ENCODE results near the gene LMAN2.
A peak's percentile ranks its signal among the peaks of the same experiment; 100 is the strongest.

The LMAN2 gene

DNA sequence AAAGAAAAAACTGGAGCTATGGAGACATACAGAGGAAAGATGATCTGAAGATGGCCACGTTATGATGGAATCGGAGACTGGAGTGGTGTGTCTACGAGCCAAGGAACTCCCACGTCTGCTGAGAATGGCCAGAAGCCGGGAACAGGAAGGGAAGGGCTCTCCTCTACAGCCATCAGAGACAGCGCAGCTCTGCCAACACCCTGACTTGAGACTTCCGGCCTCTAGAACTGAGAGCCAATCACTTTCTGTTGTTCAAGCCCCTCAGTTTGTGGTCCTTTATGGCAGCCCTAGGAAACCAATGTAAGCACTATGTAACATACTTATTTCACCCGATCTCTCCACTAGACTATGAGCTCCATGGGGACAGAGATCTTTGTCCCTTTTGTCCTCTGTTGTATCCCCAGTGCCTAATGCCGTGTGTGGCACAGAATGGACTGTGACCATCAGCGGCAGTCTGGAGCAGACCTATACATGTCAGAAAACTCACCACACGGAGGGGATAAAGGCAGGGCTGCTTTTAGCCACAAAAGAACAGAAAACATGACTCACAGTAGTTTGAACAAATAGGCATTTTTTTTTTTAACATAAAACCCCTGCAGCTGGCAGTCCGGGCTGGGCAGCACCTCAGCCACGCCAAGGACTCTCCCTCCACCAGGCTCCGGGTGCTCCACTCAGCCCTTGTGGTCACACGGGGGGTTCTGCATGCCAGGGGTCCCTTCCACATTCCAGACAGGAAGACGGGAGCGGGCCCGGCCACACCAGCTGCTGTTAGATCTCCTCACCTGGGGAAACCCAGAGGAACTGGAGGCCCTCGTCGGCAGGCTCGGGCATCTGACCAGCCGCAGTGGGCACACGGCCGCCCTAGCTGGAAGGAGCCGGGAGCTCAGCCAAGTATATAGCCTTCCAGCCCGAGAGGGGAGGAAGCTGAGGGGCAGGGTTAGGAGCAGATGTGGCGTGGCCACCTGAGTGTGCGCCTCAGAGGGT, 23.6 kb downstream of the LMAN2 start:
- no peak for DNase-seq (ENCODE audit: low spot score)

DNA sequence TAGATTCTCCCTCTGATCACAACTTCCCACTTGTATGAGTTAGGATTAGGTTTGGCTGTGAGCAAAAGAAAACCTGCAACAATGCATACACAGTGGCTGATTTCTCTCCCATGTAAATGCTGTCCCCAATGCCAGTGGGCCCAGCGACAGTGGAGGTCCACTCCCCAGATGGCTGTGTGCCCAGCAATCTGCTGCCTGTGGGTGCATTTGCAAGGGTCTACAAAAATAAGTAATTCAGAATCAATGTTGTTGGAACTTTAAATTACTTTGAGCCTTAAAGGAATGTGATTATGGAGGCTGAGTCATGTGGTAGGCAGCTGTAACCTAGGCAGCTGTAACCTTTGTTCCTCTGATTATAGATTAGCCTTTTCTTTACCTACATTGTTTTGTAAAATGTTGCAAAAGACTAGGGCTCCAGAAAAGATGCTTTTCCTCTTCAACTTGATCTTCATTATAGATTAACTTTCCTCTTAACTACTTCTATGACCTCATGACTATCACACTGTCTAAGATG, 25.5 kb downstream of the LMAN2 start:
- no peak for DNase-seq (ENCODE audit: low spot score)

DNA sequence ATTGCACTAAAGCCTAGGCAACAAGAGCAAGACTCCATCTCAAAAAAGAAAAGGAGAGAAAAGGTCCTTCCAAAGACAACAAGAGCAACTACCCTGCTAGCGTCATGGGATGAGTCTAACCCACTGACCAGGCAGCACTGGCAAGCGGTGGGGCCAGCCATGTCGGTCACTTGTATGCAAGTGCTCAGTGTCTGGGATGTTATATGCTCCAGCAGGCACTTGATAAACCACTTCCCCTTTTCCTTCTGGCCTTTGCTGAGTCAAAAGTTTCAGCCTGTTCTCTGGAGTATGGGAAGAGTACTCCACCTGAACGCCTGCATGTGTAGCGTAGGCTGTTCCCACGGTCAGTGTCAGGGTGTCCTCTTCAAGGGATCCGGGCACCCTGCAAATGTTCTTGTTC, 30.6 kb downstream of the LMAN2 start:
- DNase-seq (ENCODE audit: low spot score): no peak

DNA sequence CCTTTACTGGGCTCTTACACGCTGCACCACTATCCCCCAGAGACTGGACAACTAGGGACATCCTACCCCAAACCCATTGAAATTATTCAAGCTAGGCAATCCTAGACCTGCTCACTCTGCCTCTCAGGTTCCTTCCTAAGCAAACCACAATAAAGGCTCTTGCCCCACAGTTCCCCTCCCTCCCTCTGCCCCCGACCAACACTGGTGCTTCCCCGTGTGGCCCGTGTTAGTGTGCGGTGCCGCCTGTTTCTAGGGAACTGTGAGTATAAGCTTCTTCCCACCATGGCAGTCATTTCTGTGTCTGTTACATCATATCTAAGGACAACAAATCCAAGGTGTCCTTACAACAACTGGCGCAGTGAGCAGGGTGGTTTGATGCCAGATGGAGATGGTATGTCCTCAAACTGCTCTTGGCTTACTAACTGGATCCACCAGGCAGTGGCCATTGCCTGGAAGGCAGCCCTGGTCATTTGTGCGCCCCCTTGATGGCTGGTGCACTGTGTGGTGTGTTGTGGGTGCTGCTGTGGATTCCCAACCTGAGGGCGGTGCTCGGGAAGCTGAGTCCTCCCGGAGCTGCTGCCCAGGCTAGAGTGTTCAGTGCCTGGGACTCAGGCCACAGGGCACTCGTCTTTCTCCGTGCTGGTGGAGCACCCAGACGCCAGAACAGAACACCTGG, 31.4 kb downstream of the LMAN2 start:
- no peak for DNase-seq (ENCODE audit: low spot score)

DNA sequence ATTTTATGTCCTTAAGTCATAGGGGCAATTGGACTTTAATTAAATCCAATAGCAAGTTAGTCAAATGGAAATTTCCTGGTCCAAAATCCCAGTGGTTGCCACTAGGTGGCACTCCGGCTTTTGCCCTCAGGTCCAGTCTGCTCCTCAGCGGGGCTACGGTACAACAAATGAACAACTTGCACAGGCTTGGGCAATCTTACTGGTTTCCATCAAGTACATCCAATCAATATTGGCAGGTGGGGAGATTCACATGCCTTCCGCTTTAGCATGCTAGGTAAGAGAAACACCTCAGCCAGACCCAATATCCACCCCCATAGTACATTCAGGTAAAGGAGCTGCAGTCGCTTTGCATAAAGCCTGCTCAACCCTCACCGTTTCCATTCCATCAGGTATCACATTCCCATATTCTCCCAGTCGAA, 33.5 kb downstream of the LMAN2 start:
- no peak for DNase-seq (ENCODE audit: low spot score)

DNA sequence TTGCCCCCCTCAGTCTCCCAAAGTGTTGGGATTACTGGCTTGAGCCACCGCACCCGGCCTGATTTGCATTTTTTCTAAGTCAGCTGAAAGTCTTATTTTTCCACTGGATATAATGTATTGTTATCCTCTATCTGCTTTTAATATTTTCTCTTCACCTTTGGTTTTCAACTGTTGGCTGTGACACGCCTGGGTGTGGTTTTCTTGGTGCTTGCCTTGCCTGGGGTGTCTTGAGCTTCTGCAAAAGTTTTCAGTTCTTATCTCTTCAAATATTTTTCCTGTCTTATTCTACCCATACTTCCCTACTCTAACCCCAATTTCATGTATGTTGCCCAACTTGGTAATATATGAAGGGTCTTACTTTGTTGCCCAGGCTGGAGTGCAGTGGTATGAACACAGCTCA, 35.5 kb downstream of the LMAN2 start:
- no peak for DNase-seq (ENCODE audit: low spot score)

DNA sequence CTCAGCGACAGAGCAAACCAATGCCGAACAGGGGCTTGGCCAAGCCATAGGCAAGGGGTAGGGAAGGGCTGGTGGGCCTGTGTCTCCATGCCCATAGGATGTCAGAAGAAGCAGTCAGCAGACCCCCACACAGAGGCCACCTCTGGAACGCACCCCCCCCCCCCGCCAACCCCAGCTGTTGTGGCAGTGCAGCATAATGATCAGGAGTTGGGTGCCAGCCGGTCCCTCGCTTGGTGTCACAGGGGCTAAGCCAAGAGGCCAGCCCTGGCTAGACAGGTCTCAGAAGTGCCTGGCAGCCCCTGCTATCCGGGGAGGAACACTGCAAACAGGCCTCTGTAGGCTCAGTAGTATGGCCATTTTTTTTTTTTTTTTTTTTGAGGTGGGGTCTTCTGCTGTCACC, 36.1 kb downstream of the LMAN2 start:
- DNase-seq (ENCODE audit: low spot score): no peak

DNA sequence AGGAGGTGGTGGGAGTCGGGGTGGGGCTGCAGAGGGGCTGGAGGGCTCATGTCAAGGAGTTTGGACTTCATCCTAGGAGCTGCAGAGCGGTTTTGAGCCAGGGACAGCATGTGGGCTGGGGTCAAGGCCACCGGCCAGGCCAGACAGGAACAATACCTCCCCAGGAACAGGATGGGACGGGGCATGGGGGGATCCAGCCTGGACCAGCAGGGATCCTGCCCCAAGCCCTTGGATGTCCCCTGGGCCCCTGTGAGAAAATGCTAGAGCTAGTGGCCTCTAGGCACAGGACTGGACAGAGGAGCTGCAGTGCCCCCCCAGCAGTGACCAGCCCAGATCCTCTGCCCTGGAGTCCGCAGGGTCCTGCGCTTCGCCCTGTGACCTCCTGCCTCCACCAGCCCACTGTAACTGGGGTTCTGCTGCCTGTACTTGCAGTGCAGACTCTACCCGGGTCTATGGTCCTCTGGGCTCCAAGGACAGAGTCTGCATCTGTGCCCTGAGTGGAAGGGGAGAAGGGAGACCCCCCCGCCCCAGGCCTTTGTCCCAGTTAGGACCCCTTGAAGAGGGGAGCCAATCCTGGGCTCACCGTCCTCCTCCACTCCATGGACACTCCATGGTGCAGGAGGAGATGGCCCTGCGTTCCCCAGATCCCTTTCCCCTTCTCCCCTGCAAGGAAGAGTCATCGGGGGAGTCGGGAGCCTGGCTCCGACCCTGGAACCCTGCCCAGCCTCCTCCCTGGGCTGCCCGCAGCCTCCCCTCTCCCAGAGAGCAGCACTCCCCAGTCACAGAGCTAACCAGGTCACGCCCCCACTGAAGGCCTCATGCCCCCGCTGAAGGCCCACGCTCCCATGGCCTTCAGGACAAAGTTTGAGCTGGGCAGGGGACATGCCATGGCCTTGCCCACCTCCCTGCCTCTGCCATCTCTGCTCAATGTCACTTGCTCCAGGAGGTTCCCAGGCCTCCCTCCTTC, 36.8 kb downstream of the LMAN2 start:
- no peak for DNase-seq (ENCODE audit: low spot score)

DNA sequence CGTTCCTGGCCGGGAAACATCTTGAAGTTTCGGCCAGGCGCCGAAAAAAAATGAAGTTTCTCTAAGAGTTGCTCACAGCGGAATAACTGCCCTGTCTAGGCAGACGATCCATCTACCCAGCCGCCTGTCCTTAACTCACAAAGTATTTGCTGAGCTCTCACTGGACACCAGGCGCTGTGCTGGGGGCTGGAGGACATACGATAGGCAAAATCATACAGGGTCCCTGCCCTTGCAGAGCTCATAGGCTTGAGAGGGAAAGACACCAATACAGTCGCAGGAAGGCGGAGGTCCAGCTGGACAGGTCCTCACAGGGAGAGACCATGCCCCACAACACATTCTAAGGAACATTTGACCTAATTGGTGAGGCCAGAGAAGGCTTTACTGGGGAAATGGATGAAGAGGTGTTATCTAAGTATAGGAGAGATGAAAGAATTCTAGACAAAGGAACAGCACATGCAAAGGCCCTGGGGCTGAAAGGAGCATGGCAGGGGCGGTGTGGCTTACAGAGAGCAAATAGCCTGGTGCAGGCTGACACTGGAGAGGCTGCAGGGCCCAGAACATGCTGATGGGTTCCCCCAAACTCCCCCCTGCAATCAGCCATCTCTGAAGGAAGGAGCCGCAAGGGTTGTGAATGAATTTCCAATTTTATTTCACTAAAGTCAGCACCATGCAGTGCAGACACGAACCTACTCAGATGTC, 37.8 kb downstream of the LMAN2 start:
- DNase-seq (ENCODE audit: low spot score): no peak

DNA sequence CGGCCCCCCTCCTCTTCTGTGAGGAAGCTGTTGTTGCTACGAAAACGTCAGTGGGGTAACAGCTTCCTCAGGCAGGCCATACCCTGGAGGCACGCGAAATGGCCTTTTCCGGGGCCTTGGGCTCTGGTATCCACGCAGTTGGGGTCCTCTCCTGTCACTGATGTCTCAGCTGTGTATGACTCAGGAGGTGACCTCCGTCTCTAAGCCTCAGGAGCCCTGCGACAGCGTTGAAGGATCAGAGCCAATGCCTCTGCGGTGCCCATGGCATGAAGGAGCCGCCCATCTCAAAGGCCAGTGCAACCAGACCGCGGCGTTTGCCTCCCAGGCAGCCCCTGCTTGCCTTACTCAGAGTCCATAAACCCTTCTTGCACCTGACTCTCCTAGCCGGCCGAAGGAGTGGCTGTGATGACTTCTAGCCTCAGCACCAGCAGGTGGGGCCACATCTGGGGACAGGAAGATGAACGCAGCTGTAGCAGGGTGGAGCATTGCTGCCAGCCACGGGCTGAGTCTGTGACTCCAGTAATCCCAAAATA, 38.8 kb downstream of the LMAN2 start:
- DNase-seq (ENCODE audit: low spot score): no peak

DNA sequence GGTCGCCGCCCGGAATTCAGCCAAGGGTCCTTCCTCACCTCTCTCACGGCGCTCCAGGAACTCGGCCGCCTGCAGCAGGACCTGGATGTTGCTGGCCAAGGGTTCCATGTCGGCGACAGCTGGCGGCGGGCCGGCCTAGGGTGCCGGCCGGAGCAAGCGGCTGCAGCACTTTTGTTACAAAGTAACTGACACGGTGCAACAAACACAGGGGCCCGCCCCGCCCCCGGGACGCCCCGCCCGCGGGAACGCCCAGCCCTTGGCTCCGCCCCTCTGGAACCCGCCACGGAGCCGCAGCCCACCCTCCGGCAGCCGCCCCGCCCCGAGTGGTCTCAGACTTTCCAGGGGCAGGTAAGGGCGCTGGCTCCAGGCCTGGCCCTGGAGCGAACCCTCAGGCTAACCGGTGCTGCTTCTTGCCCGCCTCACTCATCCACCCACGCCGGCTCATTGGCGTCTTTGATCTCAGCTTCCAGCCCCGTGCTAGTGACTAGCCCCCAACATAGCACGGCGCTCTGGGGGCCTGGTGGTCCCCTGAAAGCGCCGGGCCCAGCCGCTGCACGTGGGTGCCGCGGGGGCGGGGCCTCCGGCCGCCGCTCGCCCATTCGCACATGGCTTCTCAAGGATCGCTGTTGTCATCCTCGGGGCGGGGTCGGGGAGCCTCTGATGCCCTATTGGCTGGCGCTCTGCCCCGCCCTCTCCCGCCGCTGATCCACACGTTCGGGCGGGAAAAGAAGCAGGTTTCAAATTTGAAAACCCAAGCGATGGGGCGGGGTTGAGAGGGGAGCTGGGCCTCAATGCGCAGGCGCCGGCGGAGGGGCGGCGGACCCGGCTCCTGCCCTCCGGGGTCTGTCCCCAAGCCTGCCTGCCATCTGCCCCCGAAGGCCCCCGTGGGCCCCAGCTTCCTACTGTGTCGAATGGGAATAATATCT, 39.5 kb downstream of the LMAN2 start, which contains the start of gene MXD3:
Gene MXD3 (minus strand): TSS at position 176 of the 926 bp plus-strand sequence. CDS start 68 bp downstream, at position 108.
- DNase-seq (ENCODE audit: low spot score): peak; percentile 95

DNA sequence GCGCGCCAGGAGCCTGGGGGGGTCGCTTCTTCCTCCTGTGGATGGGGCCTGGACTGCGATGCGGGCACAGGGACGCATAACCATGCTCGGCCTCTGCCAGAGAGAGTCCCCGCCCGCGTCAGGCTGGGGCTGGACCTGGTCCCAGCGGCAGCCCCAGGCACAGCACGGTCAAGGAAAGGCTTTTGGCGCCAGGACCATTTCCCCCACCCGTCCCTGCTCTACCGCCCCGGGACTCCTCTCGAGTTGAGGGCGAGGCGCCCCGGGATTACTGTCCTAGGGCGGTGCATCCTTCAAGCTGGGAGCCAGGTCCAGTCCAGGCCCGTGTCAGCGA, 40.1 kb downstream of the LMAN2 start:
- no peak for DNase-seq (ENCODE audit: low spot score)

DNA sequence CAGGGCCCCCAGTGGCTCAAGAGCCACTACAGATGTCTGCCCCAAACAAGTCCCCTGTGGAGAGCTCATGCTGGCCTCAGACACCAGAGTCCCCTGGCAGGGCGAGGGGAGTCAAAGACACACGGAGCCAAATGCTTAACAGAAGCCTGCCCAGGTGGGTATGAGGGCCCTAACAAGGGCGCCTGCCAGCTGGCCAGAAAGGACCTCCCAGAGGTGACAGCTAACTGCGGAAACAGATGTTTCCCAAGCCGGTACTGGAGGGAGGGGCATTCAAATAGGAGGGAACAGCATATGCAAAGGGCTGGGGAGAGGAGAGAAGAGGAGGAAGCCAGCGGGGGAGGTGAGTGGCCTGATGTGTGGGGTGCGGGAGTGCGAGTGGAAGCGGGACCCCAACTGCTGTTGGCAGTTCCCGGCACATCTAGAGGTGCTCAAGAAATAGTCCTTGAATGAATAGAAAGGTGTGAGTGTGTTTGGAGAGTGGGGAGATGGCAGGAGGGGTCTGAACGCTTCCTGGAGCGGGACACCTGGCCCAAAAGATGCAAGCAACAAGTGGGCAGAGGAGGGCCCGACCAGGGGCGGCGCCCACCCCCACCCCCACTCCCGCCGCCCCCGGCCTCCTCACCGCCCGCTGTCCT, 40.6 kb downstream of the LMAN2 start:
- no peak for DNase-seq (ENCODE audit: low spot score)

DNA sequence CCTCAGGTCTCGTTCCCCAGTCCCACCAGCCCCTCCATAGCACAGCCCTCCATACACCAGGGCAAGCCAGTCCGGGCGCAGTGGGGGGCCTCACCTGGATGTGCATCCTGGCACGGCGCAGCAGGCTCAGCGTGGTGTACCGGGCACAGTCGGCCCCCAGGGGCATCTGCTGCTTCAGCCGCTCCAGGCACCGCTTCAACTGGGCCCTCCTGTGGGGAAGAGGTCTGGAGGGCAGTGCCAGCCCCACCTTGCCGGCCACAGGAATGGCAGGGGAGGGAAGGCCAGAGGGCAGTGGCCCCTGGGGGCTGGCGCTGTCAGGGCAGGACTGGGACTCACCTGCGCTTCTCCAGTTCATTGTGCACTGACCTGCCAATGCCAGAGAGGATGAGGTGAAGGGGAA, 41.1 kb downstream of the LMAN2 start:
- DNase-seq (ENCODE audit: low spot score): no peak

DNA sequence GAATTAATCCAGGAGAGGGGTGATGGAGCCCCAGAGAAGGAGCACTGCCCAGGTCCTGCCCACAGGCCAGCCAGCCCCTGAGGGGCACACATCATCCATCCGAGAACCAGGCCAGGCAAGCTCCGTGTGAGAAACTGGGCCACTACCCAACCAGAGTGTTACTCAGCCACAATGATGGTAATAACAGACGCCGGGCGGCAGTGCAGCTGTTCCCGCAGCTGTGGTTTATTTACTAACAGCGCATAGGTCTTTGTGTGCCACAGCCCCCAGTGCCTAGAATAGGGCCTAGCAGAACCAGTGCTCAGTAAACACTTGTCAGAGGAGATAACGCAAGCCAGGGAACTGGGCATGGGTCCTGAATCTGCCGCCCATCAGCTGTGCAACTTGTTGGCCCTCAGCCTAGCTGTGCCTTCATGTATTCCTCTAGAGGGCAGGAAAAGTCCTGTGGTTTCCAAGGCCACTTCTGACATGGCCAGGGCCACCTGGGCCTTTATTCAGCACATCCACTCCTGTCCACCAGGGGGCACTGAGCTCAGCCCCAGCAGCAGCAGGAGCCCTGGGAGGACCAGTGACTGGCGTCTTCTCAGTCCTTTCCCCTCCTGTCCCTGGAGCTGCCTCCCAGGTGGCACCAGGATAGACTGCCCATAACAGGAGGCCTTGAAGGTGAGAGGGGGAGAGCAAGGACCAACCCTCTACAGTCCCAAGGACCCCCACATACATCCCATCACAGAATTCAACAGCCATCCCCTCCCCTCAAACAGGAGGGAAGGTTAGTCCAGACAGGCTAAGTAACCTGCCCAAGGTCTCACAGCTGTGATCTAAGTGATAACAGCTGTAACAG, 41.9 kb downstream of the LMAN2 start:
- no peak for DNase-seq (ENCODE audit: low spot score)

DNA sequence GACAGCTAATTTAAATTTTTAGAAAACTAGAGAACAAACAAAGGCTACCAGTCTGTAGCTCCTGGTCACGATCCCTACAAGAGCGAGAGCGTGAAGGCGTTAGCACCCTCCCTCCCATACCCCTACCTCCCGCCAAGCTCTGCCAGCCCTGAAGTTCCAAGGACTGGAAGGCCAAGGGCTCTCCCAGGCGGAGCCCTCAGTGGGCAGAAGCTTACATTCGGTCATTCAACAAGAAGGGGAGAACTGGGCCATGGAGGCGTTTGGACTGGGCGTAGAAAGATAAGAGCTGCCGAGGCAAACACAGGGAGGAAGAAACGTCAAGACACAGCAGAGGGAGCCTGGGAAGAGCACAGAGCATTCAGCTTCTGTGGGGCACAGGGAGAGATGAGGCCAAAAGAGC, 42.7 kb downstream of the LMAN2 start:
- DNase-seq (ENCODE audit: low spot score): no peak

DNA sequence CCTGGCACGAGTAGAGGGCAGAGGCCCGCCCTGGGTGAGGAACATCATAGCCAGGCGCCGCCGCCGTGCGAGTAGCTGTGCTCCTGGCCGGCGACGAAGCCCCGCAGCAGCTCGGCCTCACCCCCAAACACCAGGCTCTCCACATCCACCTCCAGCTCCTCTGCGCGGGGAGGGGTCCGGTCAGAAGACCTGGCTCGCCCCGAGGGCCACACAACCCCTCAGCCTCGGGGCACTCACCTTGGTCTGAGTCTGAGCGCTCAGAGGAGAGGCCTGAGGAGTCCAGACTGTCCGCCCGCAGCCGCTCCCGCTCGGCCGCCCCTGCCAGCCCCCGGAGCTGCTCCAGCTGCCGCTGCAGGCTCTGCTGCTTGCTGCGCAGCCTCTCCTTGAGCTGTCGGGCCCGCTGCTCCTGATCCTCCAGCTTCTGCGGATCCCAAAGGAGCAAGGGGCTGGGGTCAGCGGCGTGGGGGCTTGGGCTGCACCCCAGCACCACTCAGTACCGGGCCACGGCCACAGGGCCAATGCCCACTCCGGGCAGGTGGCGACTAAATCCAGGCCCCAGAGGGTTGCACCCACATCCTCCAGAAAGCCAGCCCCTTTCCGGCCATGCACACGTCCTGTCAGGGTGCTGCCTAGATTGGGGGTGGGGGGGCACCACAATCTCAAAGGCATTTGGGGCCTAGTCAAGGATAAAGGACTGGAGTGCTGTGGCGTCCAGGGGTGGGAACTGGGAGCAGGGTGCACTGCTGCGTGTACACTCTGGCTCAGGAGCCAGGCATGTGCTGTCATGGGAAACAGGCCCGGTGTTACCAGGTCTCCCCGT, 43.7 kb downstream of the LMAN2 start:
- DNase-seq (ENCODE audit: low spot score): no peak
